WI38 (cell line): ENCODE results near the gene SLC25A39.
"Not testable (repeated sequence)": the region's sequence is repeated elsewhere in the genome, so short reads cannot be mapped to it uniquely, and the experiment has no call there.

ENCODE experiments used
- H3K4me3 ChIP-seq: 2 replicates; pipeline ENCODE4 v1.5.1; 2011; ENCODE audit warnings: low read depth, mild to moderate bottlenecking, control low read depth, low read length
- CTCF ChIP-seq: IDR thresholded peaks from 2 replicates; pipeline ENCODE4 v1.5.1; 2012; ENCODE audit warnings: low read depth, mild to moderate bottlenecking, control low read depth, low read length

Gene SLC25A39, protein sequence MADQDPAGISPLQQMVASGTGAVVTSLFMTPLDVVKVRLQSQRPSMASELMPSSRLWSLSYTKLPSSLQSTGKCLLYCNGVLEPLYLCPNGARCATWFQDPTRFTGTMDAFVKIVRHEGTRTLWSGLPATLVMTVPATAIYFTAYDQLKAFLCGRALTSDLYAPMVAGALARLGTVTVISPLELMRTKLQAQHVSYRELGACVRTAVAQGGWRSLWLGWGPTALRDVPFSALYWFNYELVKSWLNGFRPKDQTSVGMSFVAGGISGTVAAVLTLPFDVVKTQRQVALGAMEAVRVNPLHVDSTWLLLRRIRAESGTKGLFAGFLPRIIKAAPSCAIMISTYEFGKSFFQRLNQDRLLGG

GRCh38 chr17:44324571-44325275 is at the start of gene SLC25A39:
SLC25A39 (minus strand) TSS chr17:44324823; CDS start chr17:44323562, 1,261 bp downstream.
- no peak for TF ChIP-seq CTCF
- H3K4me3 ChIP-seq: peak within 1 kb of the TSS; percentile 84

DNA sequence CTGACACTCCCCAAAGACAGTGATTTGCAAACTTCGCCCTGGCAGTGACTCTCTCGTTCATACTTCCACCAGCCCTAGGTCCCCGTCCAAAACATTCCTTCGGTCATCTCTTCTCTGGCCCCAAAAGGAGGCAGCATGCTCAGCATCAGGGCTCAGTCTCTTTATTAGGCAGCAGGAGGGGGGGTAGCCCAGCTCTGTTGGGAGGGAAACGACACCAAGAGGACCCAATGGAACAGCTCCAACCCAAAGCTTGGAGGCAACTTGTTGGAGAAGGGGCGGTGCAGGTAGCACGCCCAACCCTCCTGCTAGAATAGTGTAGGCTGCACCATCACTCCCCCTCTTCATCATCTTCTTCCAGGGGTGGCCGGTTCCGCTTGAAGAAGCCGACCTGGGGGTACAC is 47.4 kb upstream of the SLC25A39 start:
- TF ChIP-seq CTCF: no peak
- no peak overlapping the region for H3K4me3 ChIP-seq

- not testable (repeated sequence) for H3K4me3 ChIP-seq
These were observed 44.9 kb upstream of the SLC25A39 start for GRCh38 chr17:44369414-44370023.

DNA sequence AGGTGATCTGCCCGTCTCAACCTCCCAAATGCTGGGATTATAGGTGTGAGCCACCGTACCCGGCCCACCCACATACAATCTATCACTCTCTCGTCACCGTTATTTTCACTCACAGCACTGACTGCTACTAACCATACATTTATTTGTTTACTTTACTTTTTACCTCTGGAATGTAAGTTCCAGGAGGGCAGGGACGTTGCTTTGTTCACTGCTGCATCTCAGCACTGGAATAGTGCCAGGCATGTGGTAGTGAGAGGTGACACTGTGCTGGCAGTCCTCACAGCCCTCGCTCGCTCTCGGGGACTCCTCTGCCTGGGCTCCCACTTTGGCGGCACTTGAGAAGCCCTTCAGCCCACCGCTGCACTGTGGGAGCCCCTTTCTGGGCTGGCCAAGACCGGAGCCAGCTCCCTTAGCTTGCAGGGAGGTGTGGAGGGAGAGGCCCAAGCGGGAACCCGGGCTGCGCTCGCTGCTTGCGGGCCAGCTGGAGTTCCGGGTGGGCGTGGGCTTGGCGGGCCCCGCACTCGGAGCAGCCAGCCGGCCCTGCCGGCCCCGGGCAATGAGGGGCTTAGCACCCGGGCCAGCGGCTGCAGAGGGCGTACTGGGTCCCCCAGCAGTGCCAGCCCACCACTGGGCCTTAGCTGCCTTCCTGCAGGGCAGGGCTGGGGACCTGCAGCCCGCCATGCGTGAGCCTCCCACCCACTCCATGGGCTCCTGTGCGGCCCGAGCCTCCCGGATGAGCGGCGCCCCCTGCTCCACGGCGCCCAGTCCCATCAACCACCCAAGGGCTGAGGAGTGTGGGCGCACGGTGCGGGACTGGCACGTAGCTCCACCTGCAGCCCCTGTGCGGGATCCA is 44.0 kb upstream of the SLC25A39 start:
- H3K4me3 ChIP-seq: not testable (repeated sequence)

GRCh38 chr17:44367231-44367979 is 42.8 kb upstream of the SLC25A39 start:
- no peak overlapping the region for H3K4me3 ChIP-seq
- TF ChIP-seq CTCF: no peak

DNA sequence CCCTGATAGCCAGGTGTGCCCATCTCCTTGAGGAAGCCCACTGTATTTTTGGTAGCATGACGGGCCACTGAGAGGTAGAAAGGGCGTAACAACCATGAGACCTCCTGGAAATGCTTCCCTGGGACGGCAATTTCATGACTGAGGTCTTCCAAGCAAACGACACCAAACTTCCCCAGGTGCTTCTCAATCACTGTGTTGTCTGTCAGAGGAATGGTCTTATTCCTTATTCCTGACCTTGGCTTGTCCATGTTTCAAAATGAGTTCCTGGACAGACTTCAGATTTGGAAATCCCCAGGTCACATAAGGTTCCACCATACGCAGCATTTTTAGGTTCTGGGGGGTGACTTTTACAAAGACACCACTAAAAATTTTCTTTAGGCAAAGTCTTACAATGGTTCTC is 40.4 kb upstream of the SLC25A39 start:
- not testable (repeated sequence) for H3K4me3 ChIP-seq

- peak; percentile 18; the same call in 1 of the 2 replicates for TF ChIP-seq CTCF
- peak within 1 kb of the TSS; percentile 77 for H3K4me3 ChIP-seq
These were observed 39.1 kb upstream of the SLC25A39 start, which contains the start of gene FAM171A2 for GRCh38 chr17:44363613-44364159. FAM171A2 (minus strand) TSS chr17:44363853; CDS start chr17:44363714, 139 bp downstream.
